ENCODE measurements around the gene EXOC3L1.

Gene EXOC3L1

DNA sequence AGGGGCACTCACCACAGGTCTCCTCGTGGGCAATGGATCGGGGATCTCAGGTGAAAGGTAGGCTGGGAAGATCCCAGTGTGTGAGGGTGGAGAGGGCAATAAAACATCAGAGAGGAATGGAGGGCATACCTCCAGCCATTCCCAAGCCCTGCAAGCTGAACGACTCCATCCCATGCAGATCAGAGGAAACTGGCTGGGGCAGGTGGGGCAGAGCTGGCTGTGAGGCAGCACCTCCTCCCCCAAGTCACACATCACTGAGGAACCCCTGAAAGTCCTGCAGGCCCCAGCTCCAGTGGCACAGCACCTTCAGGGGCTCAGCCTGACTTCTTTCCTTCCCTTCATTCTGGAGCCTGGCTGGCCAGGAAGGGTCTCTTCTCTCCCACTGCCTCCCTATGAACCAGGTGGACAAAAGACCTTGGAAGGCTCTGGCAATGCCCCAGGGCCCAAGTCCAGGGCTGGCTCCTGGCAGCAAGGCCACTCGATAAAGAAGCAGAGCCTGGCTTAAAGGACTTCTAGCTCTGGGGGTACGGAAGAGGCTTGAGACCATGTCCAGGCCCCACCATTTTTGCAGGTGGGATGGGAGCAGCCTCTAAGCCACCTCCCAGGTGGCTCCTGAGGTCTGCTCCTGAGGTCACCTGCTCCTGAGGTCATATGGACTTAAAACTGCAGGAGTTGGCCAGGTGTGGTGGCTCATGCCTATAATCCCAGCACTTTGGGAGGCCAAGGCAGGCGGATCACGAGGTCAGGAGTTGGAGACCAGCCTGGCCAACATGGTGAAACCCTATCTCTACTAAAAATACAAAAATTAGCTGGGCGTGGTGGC, 23.5 kb upstream of the EXOC3L1 start:
- DNase-seq, result no peak

DNA sequence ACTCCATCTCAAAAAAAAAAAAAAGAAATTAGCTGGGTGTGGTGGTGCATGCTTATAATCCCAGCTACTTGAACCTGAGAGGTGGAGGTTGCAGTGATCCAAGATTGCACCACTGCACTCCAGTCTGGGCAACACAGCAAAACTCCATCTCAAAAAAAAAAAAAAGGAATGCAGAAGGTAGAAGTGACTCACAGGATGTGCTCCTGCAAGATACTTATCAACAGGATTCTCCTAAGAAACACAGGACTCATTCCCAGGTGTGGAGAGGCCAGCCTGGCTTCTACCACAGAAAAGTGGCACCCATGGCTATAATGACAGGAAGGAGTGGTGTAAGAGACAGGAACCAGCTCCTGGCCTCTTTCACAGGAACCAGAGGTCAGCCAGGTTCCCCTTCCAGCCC, 22.8 kb upstream of the EXOC3L1 start:
- no peak for DNase-seq

- no peak for DNase-seq
These were observed 21.7 kb upstream of the EXOC3L1 start for GRCh38 chr16:67211674-67212073.

- no peak for DNase-seq
These were observed 20.4 kb upstream of the EXOC3L1 start for GRCh38 chr16:67210069-67210937.

GRCh38 chr16:67209565-67209964, 19.6 kb upstream of the EXOC3L1 start:
- no peak for DNase-seq

DNA sequence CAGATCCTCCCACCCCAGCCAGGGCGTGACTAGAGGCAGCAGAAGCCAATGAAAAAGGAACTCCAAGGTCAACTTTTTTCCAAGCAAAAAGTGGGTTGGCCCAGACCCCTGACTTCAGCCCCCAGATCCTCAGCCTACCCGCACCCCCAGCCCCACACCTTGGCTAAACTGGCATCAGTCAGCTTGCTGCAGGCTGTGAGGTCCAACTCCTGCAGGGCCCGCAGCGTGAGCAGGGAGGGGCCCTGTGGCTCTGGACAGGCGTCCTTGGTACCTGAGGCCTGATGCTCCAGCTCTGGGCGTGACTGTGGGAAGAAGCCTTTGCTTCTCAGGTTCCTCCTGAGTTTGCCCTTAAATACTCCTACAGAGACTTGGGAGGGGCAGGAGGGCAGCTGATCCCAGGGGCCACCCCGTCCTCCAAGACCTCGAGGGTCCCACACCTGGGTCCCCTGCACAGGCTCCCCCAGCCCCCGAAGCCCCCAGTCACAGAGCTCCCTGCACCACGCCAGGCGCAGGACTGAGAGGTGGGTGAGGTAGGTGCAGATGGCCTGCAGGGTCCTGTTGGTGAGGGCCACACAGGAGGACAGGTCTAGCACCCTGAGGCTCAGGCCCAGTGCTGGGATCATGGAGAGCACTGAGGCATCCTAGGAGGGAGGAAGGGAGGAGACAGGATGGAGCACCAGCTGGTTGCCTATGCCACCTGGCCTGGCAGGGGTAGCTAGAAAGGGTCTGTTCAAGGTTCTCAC, 18.4 kb upstream of the EXOC3L1 start:
- DNase-seq, result no peak

GRCh38 chr16:67207249-67208091, 17.5 kb upstream of the EXOC3L1 start:
- DNase-seq, result no peak

- no peak for DNase-seq
These were observed 16.9 kb upstream of the EXOC3L1 start for GRCh38 chr16:67206838-67207248.

DNA sequence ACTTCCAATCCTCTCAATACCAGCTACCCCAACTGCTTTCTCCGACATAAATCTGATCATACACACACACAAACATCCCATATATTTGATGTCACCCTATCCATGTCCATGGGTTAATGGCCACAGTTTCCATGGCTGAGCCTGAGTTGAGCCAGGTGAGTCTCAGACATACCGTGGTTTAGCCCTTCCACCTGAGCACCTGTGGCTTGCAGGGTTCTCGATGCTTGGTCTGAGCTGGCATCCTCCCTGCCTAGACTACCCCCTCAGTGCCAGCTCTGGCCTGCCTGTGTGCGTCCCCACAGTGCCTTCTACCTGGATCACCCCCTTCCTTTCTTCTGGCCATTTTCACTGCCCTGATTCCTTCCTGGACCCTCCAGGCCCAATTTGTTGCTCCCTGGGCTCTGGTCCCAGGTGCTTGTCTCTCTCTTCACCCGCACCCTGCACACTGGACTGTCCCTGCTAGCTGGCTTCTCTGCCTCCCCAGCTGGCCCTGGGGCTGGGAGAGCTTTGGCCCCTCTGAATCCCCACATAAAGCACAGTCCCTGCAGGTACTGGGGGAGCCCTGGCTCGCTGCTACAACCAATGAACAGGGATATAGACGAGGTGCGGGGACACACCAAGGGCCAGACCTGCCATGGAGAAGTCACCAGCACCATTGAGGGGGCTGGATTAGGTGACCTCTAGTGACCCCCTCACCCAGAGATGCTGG, 16.3 kb upstream of the EXOC3L1 start:
- no peak for DNase-seq

DNA sequence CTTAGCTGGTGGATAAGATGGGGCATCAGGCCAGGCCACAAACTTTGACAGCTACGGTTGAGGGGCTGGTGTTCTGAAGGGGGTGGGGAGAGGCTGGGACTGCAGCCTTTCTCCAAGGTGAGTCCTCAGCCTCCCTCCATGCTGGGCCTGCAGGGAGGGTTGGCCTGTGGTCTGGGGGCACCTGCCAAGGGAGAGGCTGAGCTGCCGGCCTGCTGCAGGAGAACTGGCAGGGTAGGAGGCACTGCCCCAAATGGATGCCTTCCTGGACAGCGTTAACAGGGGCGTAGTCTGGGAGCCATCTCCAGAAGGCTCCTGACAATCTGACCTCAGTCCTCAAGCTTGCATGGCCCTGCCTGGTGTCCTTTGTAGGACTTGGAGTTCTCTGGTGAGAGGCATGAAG, 14.1 kb upstream of the EXOC3L1 start:
- DNase-seq, result no peak

DNA sequence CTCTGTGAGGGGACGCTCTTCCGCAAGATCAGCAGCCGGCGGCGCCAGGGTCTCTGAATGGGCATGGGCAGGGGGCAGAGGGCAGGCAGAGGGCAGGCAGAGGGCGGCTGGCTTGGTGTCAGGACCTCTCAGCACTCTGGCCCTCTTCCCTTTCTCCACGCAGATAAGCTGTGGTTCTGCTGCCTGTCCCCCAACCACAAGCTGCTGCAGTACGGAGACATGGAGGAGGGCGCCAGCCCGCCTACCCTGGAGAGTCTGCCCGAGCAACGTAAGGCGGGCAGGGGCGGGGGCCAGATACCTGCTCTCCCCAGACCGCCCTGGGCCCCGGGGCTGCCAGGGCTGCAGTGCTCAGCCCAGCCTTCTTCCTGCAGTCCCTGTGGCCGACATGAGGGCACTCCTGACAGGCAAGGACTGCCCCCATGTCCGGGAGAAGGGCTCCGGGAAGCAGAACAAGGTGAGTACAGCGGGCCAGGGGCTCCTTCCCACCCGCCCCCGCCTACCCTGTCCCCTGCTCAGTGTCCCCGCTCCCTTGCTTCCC, 13.1 kb upstream of the EXOC3L1 start:
- DNase-seq, result no peak

DNA sequence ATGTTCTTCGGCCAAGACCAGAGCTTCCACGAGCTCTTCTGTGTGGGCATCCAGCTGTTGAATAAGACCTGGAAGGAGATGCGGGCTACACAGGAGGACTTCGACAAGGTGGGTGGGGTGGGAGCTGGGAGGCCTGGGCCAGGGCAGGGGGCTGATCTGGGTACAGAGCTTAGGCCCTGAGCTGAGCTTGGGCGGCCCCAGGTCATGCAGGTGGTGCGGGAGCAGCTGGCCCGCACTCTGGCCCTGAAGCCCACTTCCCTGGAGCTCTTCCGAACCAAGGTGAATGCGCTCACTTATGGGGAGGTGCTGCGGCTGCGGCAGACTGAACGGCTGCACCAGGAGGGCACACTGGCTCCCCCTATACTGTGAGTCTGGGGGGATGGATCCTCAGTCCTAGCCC, 12.5 kb upstream of the EXOC3L1 start:
- DNase-seq, result no peak

- DNase-seq, result no peak
These were observed 11.7 kb upstream of the EXOC3L1 start for GRCh38 chr16:67201411-67202345.

- no peak for DNase-seq
These were observed 10.6 kb upstream of the EXOC3L1 start for GRCh38 chr16:67200491-67200890.

GRCh38 chr16:67199808-67200198, 9.9 kb upstream of the EXOC3L1 start:
- no peak for DNase-seq

- DNase-seq, result no peak
These were observed 9.3 kb upstream of the EXOC3L1 start, which contains the start of gene ELMO3 for GRCh38 chr16:67199011-67199807. ELMO3 (plus strand) TSS chr16:67199131; CDS start chr16:67199327, 196 bp downstream.

- peak; percentile 42 for DNase-seq
These were observed 8.3 kb upstream of the EXOC3L1 start for GRCh38 chr16:67198238-67198734.

DNA sequence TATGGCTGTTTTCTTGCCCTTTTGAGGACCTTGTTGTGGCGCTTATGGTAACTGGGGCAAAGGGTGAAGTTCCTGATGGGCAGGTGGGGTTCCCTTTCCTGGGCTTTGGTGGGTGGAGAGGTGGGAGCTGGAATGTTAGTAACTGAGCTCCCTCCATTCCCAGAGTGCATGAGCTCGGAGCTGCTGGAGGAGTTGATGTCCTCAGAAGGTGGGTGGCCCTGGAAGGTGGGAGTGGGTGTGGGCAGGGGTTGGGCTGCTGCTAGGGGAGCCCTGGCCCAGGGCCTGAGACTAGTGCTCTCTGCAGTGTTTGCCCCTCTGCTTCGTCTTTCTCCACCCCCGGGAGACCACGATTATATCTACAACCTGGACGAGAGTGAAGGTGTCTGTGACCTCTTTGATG, 7.8 kb upstream of the EXOC3L1 start:
- DNase-seq, result no peak

- DNase-seq, result no peak
These were observed 6.9 kb upstream of the EXOC3L1 start for GRCh38 chr16:67196881-67197280.
